B cell (primary cell): ENCODE measurements around the gene TMEM131. TPM values are rescaled to one million over a fixed set of nuclear protein-coding genes. Genes with fewer than 3 reads are reported as not detected.

ENCODE experiments used
- ATAC-seq: fragments of 200-7000 bp; cut with Tn5 transposase; one replicate; pipeline ENCODE4 v1.10.0; 2021; ENCODE audit warnings: low read depth, mild to moderate bottlenecking, moderate number of reproducible peaks, moderate library complexity
- CTCF ChIA-PET: fragments of 350-600 bp; sonication (Branson Sonifier 250); formaldehyde crosslinking; loops from one replicate; lab custom pipeline; 2021; ENCODE audit warnings: antibody characterized with exemption, inconsistent platforms; lab: Charles Lee
- POLR2A ChIA-PET: fragments of 350-600 bp; sonication (Branson Sonifier 250); formaldehyde crosslinking; loops from one replicate; lab custom pipeline; 2021; ENCODE audit warnings: antibody characterized with exemption; lab: Charles Lee
- DNase-seq: peaks from one replicate; pipeline ENCODE4 v3.0.0; 2013
- H2AFZ ChIP-seq: 2 replicates; pipeline ENCODE4 v1.6.1; 2012; ENCODE audit warnings: mild to moderate bottlenecking, low read depth, low read length; ENCODE audit not compliant: insufficient read depth, poor library complexity, severe bottlenecking
- H3K27ac ChIP-seq, 2 donors: 1 replicate in 1 of 2; 2 replicates in 1 of 2; pipeline ENCODE4 v1.5.1; 2012 to 2013; ENCODE audit warnings: low read length in 2 of 2, mild to moderate bottlenecking in 2 of 2, moderate library complexity in 1 of 2
- H3K27me3 ChIP-seq, 4 experiments: fragments of 200-600 bp in 1 of 4; sonication (generic) in 1 of 4; replicated peaks in 1 of 4; 1 replicate in 2 of 4; 2 replicates in 2 of 4; pipeline versions ENCODE4 v1.6.1 to v1.7.0; 2013 to 2016; ENCODE audit warnings: low read length in 3 of 4, mild to moderate bottlenecking in 2 of 4, mixed read lengths in 1 of 4, moderate library complexity in 1 of 4; ENCODE audit not compliant: insufficient read depth in 4 of 4, control insufficient read depth in 3 of 4; ENCODE audit errors: control extremely low read depth in 1 of 4
- H3K36me3 ChIP-seq, 2 experiments: replicated peaks in 1 of 2; 1 replicate in 1 of 2; 2 replicates in 1 of 2; pipeline versions ENCODE4 v1.6.1 to v1.7.1; 2013; ENCODE audit warnings: low read length in 1 of 2; ENCODE audit not compliant: insufficient read depth in 2 of 2, control insufficient read depth in 1 of 2; ENCODE audit errors: control extremely low read depth in 1 of 2, extremely low read depth in 1 of 2
- H3K4me1 ChIP-seq, 2 donors: fragments of 200-600 bp in 1 of 2; sonication (generic) in 1 of 2; 1 replicate in 1 of 2; 2 replicates in 1 of 2; pipeline versions ENCODE4 v1.5.1 to v1.6.1; 2013 to 2017; ENCODE audit warnings: low read length in 2 of 2; ENCODE audit not compliant: control insufficient read depth in 2 of 2, insufficient read depth in 2 of 2
- H3K4me2 ChIP-seq: replicated peaks from 2 replicates; pipeline ENCODE3; 2012; ENCODE audit warnings: mild to moderate bottlenecking, low read depth, low read length; ENCODE audit not compliant: poor library complexity, severe bottlenecking
- H3K4me3 ChIP-seq, 5 experiments: fragments of 200-600 bp in 1 of 5; sonication (generic) in 1 of 5; 1 replicate in 3 of 5; 2 replicates in 2 of 5; pipeline versions ENCODE4 v1.5.1 to v1.7.0; 2011 to 2016; ENCODE audit warnings: low read length in 4 of 5, mild to moderate bottlenecking in 4 of 5, low read depth in 2 of 5, control low read depth in 1 of 5, moderate library complexity in 1 of 5; ENCODE audit not compliant: insufficient read depth in 1 of 5; ENCODE audit errors: control extremely low read depth in 1 of 5, extremely low read depth in 1 of 5
- H3K79me2 ChIP-seq: fragments of 200-600 bp; sonication (generic); one replicate; pipeline ENCODE4 v1.6.0; 2016; ENCODE audit warnings: low read length; ENCODE audit not compliant: control insufficient read depth, insufficient read depth
- H3K9ac ChIP-seq: fragments of 200-600 bp; sonication (generic); 2 replicates; pipeline ENCODE4 v1.6.1; 2017; ENCODE audit warnings: mild to moderate bottlenecking, low read length, moderate library complexity
- H3K9me3 ChIP-seq, 3 donors: one replicate each; pipeline versions ENCODE4 v1.6.1 to v1.7.1; 2013; ENCODE audit warnings: low read length in 2 of 3; ENCODE audit not compliant: control insufficient read depth in 2 of 3, insufficient read depth in 1 of 3; ENCODE audit errors: control extremely low read depth in 1 of 3
- H4K20me1 ChIP-seq: 2 replicates; pipeline ENCODE4 v1.6.0; 2012; ENCODE audit warnings: mild to moderate bottlenecking, low read length; ENCODE audit not compliant: insufficient read depth, control insufficient read depth, poor library complexity, severe bottlenecking
- H3K27ac Mint-ChIP-seq: one replicate; pipeline ENCODE4 v1.8.0; 2021; ENCODE audit warnings: mixed read lengths
- H3K27me3 Mint-ChIP-seq: one replicate; pipeline ENCODE4 v1.8.0; 2021; ENCODE audit warnings: mixed read lengths
- H3K4me1 Mint-ChIP-seq: one replicate; pipeline ENCODE4 v1.8.0; 2021; ENCODE audit warnings: mixed read lengths
- H3K4me3 Mint-ChIP-seq: one replicate; pipeline ENCODE4 v1.8.0; 2021; ENCODE audit warnings: mixed read lengths
- H3K9me3 Mint-ChIP-seq: one replicate; pipeline ENCODE4 v1.8.0; 2022; ENCODE audit warnings: mixed read lengths; ENCODE audit not compliant: insufficient read depth
- CTCF ChIP-seq: fragments of 200-600 bp; IDR thresholded peaks from one replicate; pipeline ENCODE4 v1.8.0; 2022; ENCODE audit warnings: antibody characterized with exemption, mild to moderate bottlenecking
- EZH2 ChIP-seq: IDR thresholded peaks from 2 replicates; pipeline ENCODE4 v1.6.1; 2012; ENCODE audit warnings: borderline replicate concordance, low read depth, mild to moderate bottlenecking, moderate library complexity, low read length; ENCODE audit not compliant: insufficient read depth, poor library complexity, severe bottlenecking
- WGBS: methylation state at CpG from one replicate; pipeline ENCODE4 v1.1.5; 2013; ENCODE audit warnings: missing lambda C conversion rate; ENCODE audit not compliant: insufficient coverage; 5-methylcytosine and 5-hydroxymethylcytosine counted together
- intact Hi-C: fragments of 100-400 bp; cut with micrococcal nuclease; formaldehyde crosslinking; loops from one replicate; pipeline ENCODE4 v1.10.0; 2022
- polyA plus RNA-seq: library from polyadenylated mRNA; depleted of rRNA; stranded (reverse); fragments of >200 nt; gene quantifications from 2 replicates; pipeline ENCODE4 v1.2.3, GENCODE V29; 2012
- total RNA-seq, 2 donors: library from RNA; stranded (reverse); fragments of 120-200 nt in 1 of 2; gene quantifications; 1 replicate in 1 of 2; 2 replicates in 1 of 2; pipeline versions ENCODE4 v1.2.3 to v1.2.4, GENCODE V29; 2013 to 2022

TMEM131 gene
- total and polyA plus RNA-seq, 2 donors (not counting 1 experiment from before 2014, with no cell fraction given): 24.3 to 101 TPM

- H3K27me3 ChIP-seq: no peaks in the 10 kb centered on the region
- no peak overlapping the region for H3K9ac ChIP-seq
- intact Hi-C loops: no loop called here
- H3K27me3 Mint-ChIP-seq: no peaks in the 10 kb centered on the region
- ATAC-seq: no peak
- DNase-seq: no peak
- peaks cover 47% of the 10 kb centered on the region for H3K4me1 Mint-ChIP-seq
- CTCF ChIA-PET: interaction anchor here (0.6 kb wide), 2 partner anchors 271 to 973 kb away, joined by 3 read pairs; no protein-coding TSS in a partner anchor
- no peak overlapping the region for H3K27ac Mint-ChIP-seq
- peaks cover 1 to 24% of the 10 kb centered on the region in 2 experiments for H3K36me3 ChIP-seq
- peaks cover 41% of the 10 kb centered on the region for H4K20me1 ChIP-seq
- H3K9me3 ChIP-seq: no peaks in the 10 kb centered on the region
- no peak for TF ChIP-seq CTCF
- no peak for TF ChIP-seq EZH2
- H3K4me3 Mint-ChIP-seq: no peak overlapping the region
- no peak overlapping the region for H2AFZ ChIP-seq
- no peak overlapping the region for H3K27ac ChIP-seq
- H3K4me3 ChIP-seq: no peak overlapping the region
- peaks cover 94% of the 10 kb centered on the region for H3K79me2 ChIP-seq
- WGBS: no CpG with 5 or more reads among the region's 1 CpG
- H3K4me1 ChIP-seq: peaks cover 29 to 30% of the 10 kb centered on the region in 2 donors
- H3K4me2 ChIP-seq: no peak overlapping the region
- POLR2A ChIA-PET: no interaction called here
- no peaks in the 10 kb centered on the region for H3K9me3 Mint-ChIP-seq
Observed at GRCh38 chr2:97905294-97905693, 90.5 kb downstream of the TMEM131 start.

- Histone ChIP-seq H3K9ac (no peak overlapping the region), H3K4me2 (no peak overlapping the region), H3K4me3 (no peak overlapping the region), H4K20me1 (peaks cover 29% of the 10 kb centered on the region), H3K9me3 (no peaks in the 10 kb centered on the region), H3K27ac (no peak overlapping the region), H3K36me3 (peaks cover 1 to 21% of the 10 kb centered on the region in 2 experiments), H2AFZ (no peak overlapping the region), H3K4me1 (no peaks in the 10 kb centered on the region), H3K79me2 (peaks cover 74% of the 10 kb centered on the region), H3K27me3 (no peaks in the 10 kb centered on the region)
- no peak overlapping the region for H3K27ac Mint-ChIP-seq
- intact Hi-C loops: no loop called here
- TF ChIP-seq CTCF (no peak), EZH2 (no peak)
- DNase-seq (no peak), ATAC-seq (no peak)
- CTCF ChIA-PET: no interaction called here
- POLR2A ChIA-PET: no interaction called here
- no peak overlapping the region for H3K4me3 Mint-ChIP-seq
- H3K4me1 Mint-ChIP-seq: peaks cover 17% of the 10 kb centered on the region
- no peaks in the 10 kb centered on the region for H3K27me3 Mint-ChIP-seq
- H3K9me3 Mint-ChIP-seq: no peaks in the 10 kb centered on the region
Observed at GRCh38 chr2:97901862-97902261, 93.9 kb downstream of the TMEM131 start.
